CD14-positive monocyte (primary cell): ENCODE data around the gene PLAGL2. TPM values are rescaled to one million over a fixed set of nuclear protein-coding genes. Genes with fewer than 3 reads are reported as not detected.
A peak's percentile ranks its signal among the peaks of the same experiment; 100 is the strongest.

ENCODE experiments used
- DNase-seq, 3 donors: peaks; one replicate each; pipeline ENCODE4 v3.0.0-alpha.2; 2011 to 2022
- H2AFZ ChIP-seq: 2 replicates; pipeline ENCODE4 v1.6.0; 2012; ENCODE audit warnings: mild to moderate bottlenecking, low read depth, low read length, inconsistent platforms; ENCODE audit not compliant: insufficient read depth, poor library complexity, severe bottlenecking
- H3K27ac ChIP-seq, 2 donors: 1 replicate in 1 of 2; 2 replicates in 1 of 2; pipeline ENCODE4 v1.5.1; 2012 to 2013; ENCODE audit warnings: low read length in 2 of 2, control low read depth in 1 of 2, inconsistent platforms in 1 of 2, low read depth in 1 of 2, mild to moderate bottlenecking in 1 of 2
- H3K27me3 ChIP-seq, 2 donors: one replicate each; pipeline versions ENCODE4 v1.6.0 to v1.6.1; 2011 to 2013; ENCODE audit warnings: low read length in 2 of 2; ENCODE audit not compliant: control insufficient read depth in 2 of 2, insufficient read depth in 2 of 2
- H3K36me3 ChIP-seq, 2 donors: replicated peaks in 1 of 2; 1 replicate in 1 of 2; 2 replicates in 1 of 2; pipeline versions ENCODE4 v1.5.1 to v1.6.1; 2012 to 2013; ENCODE audit warnings: low read length in 2 of 2, control low read depth in 1 of 2, inconsistent platforms in 1 of 2, mild to moderate bottlenecking in 1 of 2; ENCODE audit not compliant: insufficient read depth in 2 of 2, control insufficient read depth in 1 of 2
- H3K4me1 ChIP-seq, 2 donors: 1 replicate in 1 of 2; 2 replicates in 1 of 2; pipeline versions ENCODE4 v1.5.1 to v1.6.1; 2012 to 2013; ENCODE audit warnings: low read length in 2 of 2, control low read depth in 1 of 2, inconsistent platforms in 1 of 2, mild to moderate bottlenecking in 1 of 2, moderate library complexity in 1 of 2; ENCODE audit not compliant: insufficient read depth in 2 of 2, control insufficient read depth in 1 of 2
- H3K4me2 ChIP-seq: replicated peaks from 2 replicates; pipeline ENCODE3; 2012; ENCODE audit warnings: low read length, moderate library complexity, mild to moderate bottlenecking; ENCODE audit not compliant: poor library complexity, severe bottlenecking; ENCODE audit errors: extremely low read depth
- H3K4me3 ChIP-seq, 3 experiments: fragments of 200-600 bp in 1 of 3; sonication (generic) in 1 of 3; replicated peaks in 1 of 3; 1 replicate in 2 of 3; 2 replicates in 1 of 3; pipeline ENCODE4 v1.5.1; 2011 to 2013; ENCODE audit warnings: low read length in 3 of 3, mild to moderate bottlenecking in 3 of 3, control low read depth in 2 of 3, low read depth in 2 of 3, inconsistent platforms in 1 of 3, moderate library complexity in 1 of 3
- H3K79me2 ChIP-seq: 2 replicates; pipeline ENCODE4 v1.6.0; 2012; ENCODE audit warnings: mild to moderate bottlenecking, control low read depth, inconsistent platforms, low read length, moderate library complexity; ENCODE audit not compliant: insufficient read depth
- H3K9ac ChIP-seq: 2 replicates; pipeline ENCODE4 v1.6.0; 2017; ENCODE audit warnings: low read length, mild to moderate bottlenecking; ENCODE audit not compliant: insufficient read depth, poor library complexity, severe bottlenecking
- H3K9me3 ChIP-seq, 2 donors: replicated peaks in 1 of 2; 1 replicate in 1 of 2; 2 replicates in 1 of 2; pipeline versions ENCODE4 v1.5.1 to v1.6.1; 2012 to 2013; ENCODE audit warnings: low read length in 2 of 2, control low read depth in 1 of 2; ENCODE audit not compliant: control insufficient read depth in 1 of 2, insufficient read depth in 1 of 2
- H4K20me1 ChIP-seq: 2 replicates; pipeline ENCODE4 v1.6.0; 2012; ENCODE audit warnings: mild to moderate bottlenecking, low read length, control low read depth, moderate library complexity; ENCODE audit not compliant: insufficient read depth
- H3K27ac Mint-ChIP-seq, 7 donors: one replicate each; pipeline ENCODE4 v1.8.0; 2020; ENCODE audit warnings: mild to moderate bottlenecking in 7 of 7, mixed read lengths in 7 of 7, moderate library complexity in 6 of 7, inconsistent platforms in 2 of 7
- H3K27me3 Mint-ChIP-seq, 3 donors: one replicate each; pipeline ENCODE4 v1.8.0; 2021 to 2022; ENCODE audit warnings: low read depth in 3 of 3, mild to moderate bottlenecking in 3 of 3, mixed read lengths in 3 of 3, moderate library complexity in 3 of 3, inconsistent platforms in 1 of 3
- H3K36me3 Mint-ChIP-seq, 2 donors: one replicate each; pipeline ENCODE4 v1.8.0; 2020; ENCODE audit warnings: mixed read lengths in 2 of 2, inconsistent platforms in 1 of 2, mild to moderate bottlenecking in 1 of 2
- H3K4me1 Mint-ChIP-seq: one replicate; pipeline ENCODE4 v1.8.0; 2020; ENCODE audit warnings: mild to moderate bottlenecking, mixed read lengths
- H3K4me3 Mint-ChIP-seq, 2 donors: one replicate each; pipeline ENCODE4 v1.8.0; 2020; ENCODE audit warnings: mild to moderate bottlenecking in 2 of 2, mixed read lengths in 2 of 2, moderate library complexity in 1 of 2
- H3K9me3 Mint-ChIP-seq, 7 donors: one replicate each; pipeline ENCODE4 v1.8.0; 2020 to 2022; ENCODE audit warnings: mixed read lengths in 7 of 7, mild to moderate bottlenecking in 6 of 7, moderate library complexity in 6 of 7, inconsistent platforms in 2 of 7
- CTCF ChIP-seq: fragments of 200-600 bp; IDR thresholded peaks from one replicate; pipeline ENCODE4 v1.8.0; 2022; ENCODE audit warnings: antibody characterized with exemption, mild to moderate bottlenecking
- WGBS: methylation state at CpG from one replicate; pipeline ENCODE4 v1.1.5; 2013; ENCODE audit warnings: missing lambda C conversion rate; ENCODE audit not compliant: insufficient coverage; 5-methylcytosine and 5-hydroxymethylcytosine counted together
- intact Hi-C, 2 donors: fragments of 100-400 bp; cut with micrococcal nuclease; formaldehyde crosslinking; loops; one replicate each; pipeline versions ENCODE4 v1.15.0 to v1.15.1; 2023
- polyA plus RNA-seq, 3 donors: library from polyadenylated mRNA; depleted of rRNA in 1 of 3; unstranded in 2 of 3; stranded (reverse) in 1 of 3; fragments of 300-500 nt in 2 of 3; fragments of >200 nt in 1 of 3; fragmentation: Illumina TruSeq in 2 of 3; gene quantifications; 1 replicate in 2 of 3; 2 replicates in 1 of 3; pipeline ENCODE4 v1.2.3, GENCODE V29; 2012 to 2021

PLAGL2 gene
- polyA plus RNA-seq, 3 donors: 6.2 to 31.7 (median 14.7) TPM

- no peak overlapping the region for H3K4me3 Mint-ChIP-seq
- 95% methylated on average over 3 of the region's 4 CpGs for WGBS
- H3K79me2 ChIP-seq: no peaks in the 10 kb centered on the region
- H3K36me3 ChIP-seq: peaks cover 0 to 7% of the 10 kb centered on the region in 2 donors
- no peak for DNase-seq
- peaks cover 16% of the 10 kb centered on the region for H3K4me1 Mint-ChIP-seq
- H3K27ac ChIP-seq: no peak overlapping the region
- peaks cover 6% of the 10 kb centered on the region in 2 donors for H3K36me3 Mint-ChIP-seq
- no peaks in the 10 kb centered on the region for H3K9me3 ChIP-seq
- TF ChIP-seq CTCF: no peak
- no peaks in the 10 kb centered on the region for H3K27me3 ChIP-seq
- no peak overlapping the region for H2AFZ ChIP-seq
- no peak overlapping the region for H3K4me2 ChIP-seq
- H3K4me1 ChIP-seq: peaks cover 9 to 19% of the 10 kb centered on the region in 2 donors
- no peak overlapping the region for H3K4me3 ChIP-seq
- H3K27ac Mint-ChIP-seq: no peak overlapping the region
- H3K27me3 Mint-ChIP-seq: no peaks in the 10 kb centered on the region
- intact Hi-C loops: no loop called here
- no peak overlapping the region for H3K9ac ChIP-seq
- no peaks in the 10 kb centered on the region for H4K20me1 ChIP-seq
- H3K9me3 Mint-ChIP-seq: peaks cover 0 to 2% (median 0%) of the 10 kb centered on the region in 7 donors
Observed at GRCh38 chr20:32241807-32242206, 34.3 kb upstream of the PLAGL2 start.

GRCh38 chr20:32240205-32240604, 32.7 kb upstream of the PLAGL2 start:
- TF ChIP-seq CTCF: no peak
- Mint-ChIP-seq H3K27ac (peak overlapping the region in 1 of 7 donors; percentile 52), H3K36me3 (peaks cover 17 to 18% of the 10 kb centered on the region in 2 donors), H3K27me3 (no peaks in the 10 kb centered on the region), H3K9me3 (peaks cover 0 to 2% (median 0%) of the 10 kb centered on the region in 7 donors), H3K4me1 (peaks cover 20% of the 10 kb centered on the region), H3K4me3 (no peak overlapping the region)
- no CpG with 5 or more reads among the region's 1 CpG for WGBS
- no peaks in the 10 kb centered on the region for H3K27me3 ChIP-seq
- intact Hi-C loops: no loop called here
- DNase-seq: no peak
- H3K36me3 ChIP-seq: peaks cover 12 to 23% of the 10 kb centered on the region in 2 donors
- H3K79me2 ChIP-seq: no peaks in the 10 kb centered on the region
- no peak overlapping the region for H3K27ac ChIP-seq
- peaks cover 10 to 24% of the 10 kb centered on the region in 2 donors for H3K4me1 ChIP-seq
- no peak overlapping the region for H3K4me3 ChIP-seq
- H3K9me3 ChIP-seq: no peaks in the 10 kb centered on the region
- no peak overlapping the region for H3K9ac ChIP-seq
- no peak overlapping the region for H2AFZ ChIP-seq
- no peaks in the 10 kb centered on the region for H4K20me1 ChIP-seq
- no peak overlapping the region for H3K4me2 ChIP-seq
